ENCODE data around the gene KCNF1. TPM values are rescaled to one million over a fixed set of nuclear protein-coding genes. Genes with fewer than 3 reads are reported as not detected.

KCNF1 gene
- total and polyA plus RNA-seq, 2 experiments from 2014 or later = 0.67 to 0.87 TPM

DNA sequence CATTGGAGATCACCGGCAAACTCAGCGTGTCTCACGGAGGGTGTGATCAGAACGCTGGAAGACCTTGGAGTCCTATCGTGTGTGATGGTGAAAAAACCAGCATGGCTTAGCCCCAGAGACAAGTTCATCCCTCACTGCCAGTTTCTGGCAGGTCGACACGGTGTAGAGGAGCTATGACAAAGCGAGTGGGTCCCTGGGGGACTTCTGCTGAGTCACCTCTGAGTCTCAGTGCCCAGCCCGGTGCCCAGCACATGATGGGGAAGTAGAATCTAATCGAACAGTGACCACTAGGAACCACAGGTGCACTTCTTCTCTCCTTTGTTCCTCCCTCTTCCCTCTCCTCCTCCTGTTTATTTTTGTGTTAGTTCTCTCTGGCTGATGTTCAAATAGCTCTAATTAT lies 45.9 kb upstream of the KCNF1 start:
- no peak overlapping the region for H3K4me3 ChIP-seq
- H4K20me1 ChIP-seq (ENCODE audit: insufficient read depth, poor library complexity, severe bottlenecking) = no peaks in the 10 kb centered on the region
- no peaks in the 10 kb centered on the region for H3K9me3 ChIP-seq (ENCODE audit: low read depth)
- no peaks in the 10 kb centered on the region for H3K27me3 ChIP-seq
- no peaks in the 10 kb centered on the region for H3K36me3 ChIP-seq (replicated peaks; ENCODE audit: insufficient read depth, low read depth)
- WGBS (ENCODE audit: low lambda C conversion rate, missing lambda C conversion rate) = 91% methylated on average over 10 of the region's 10 CpGs
- H3K4me1 ChIP-seq (ENCODE audit: insufficient read depth) = no peaks in the 10 kb centered on the region
- TF ChIP-seq EZH2phosphoT487 (IDR thresholded peaks at IDR 0.05; ENCODE audit: low read depth, severe bottlenecking, unreplicated experiment) = no peak
- TF ChIP-seq, protein P1, sequence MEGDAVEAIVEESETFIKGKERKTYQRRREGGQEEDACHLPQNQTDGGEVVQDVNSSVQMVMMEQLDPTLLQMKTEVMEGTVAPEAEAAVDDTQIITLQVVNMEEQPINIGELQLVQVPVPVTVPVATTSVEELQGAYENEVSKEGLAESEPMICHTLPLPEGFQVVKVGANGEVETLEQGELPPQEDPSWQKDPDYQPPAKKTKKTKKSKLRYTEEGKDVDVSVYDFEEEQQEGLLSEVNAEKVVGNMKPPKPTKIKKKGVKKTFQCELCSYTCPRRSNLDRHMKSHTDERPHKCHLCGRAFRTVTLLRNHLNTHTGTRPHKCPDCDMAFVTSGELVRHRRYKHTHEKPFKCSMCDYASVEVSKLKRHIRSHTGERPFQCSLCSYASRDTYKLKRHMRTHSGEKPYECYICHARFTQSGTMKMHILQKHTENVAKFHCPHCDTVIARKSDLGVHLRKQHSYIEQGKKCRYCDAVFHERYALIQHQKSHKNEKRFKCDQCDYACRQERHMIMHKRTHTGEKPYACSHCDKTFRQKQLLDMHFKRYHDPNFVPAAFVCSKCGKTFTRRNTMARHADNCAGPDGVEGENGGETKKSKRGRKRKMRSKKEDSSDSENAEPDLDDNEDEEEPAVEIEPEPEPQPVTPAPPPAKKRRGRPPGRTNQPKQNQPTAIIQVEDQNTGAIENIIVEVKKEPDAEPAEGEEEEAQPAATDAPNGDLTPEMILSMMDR (IDR thresholded peaks at IDR 0.05; ENCODE audit: poor library complexity) = no peak
- no peaks in the 10 kb centered on the region for H3K79me2 ChIP-seq
- H3K4me2 ChIP-seq = no peak overlapping the region
- H3K9me2 ChIP-seq (replicated peaks; ENCODE audit: insufficient read depth) = no peaks in the 10 kb centered on the region
- DNase-seq (ENCODE audit: low spot score) = no peak
- H3K27ac ChIP-seq = no peak overlapping the region
- H2AFZ ChIP-seq = no peak overlapping the region

DNA sequence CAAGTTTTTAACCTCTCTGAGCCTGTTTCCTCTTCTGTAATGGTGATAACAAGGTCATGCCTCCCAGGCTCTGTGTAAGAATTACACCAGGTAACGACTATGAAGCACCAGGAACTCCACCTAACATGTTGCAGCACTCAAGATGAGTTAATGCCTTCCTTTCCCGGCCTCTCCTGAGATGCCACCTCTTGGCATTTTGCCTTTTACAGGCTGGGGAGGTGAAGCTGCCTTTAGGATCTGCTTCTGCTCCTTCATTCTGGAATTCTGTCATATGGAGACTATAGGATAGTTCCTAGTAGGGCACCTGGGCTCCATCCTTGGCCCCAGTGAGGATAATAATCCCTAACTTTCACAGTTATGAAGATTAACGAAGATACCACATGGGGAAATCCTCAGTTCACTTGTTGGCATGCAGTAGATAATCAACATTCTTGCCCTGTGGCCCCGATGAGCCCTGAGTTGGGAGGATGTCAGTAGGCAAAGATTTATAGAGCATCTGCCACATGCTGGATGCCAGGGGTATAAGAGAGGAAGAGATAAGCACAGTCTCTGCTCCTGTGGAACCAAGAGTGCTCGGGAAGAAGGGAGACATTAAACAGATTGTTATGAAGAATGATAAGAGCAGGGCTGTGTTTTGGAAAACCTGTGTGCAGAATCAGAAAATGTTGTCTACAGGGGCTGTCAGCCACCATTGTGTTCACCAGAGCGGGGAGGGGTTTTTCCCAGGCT lies 43.9 kb upstream of the KCNF1 start:
- DNase-seq (ENCODE audit: low spot score) = no peak
- Histone ChIP-seq H4K20me1 (ENCODE audit: insufficient read depth, poor library complexity, severe bottlenecking) (no peaks in the 10 kb centered on the region), H3K4me2 (no peak overlapping the region), H3K36me3 (replicated peaks; ENCODE audit: insufficient read depth, low read depth) (no peaks in the 10 kb centered on the region), H3K4me1 (ENCODE audit: insufficient read depth) (no peaks in the 10 kb centered on the region), H3K9me2 (replicated peaks; ENCODE audit: insufficient read depth) (no peaks in the 10 kb centered on the region), H3K27ac (no peak overlapping the region), H3K27me3 (no peaks in the 10 kb centered on the region), H3K4me3 (no peak overlapping the region), H2AFZ (no peak overlapping the region), H3K9me3 (ENCODE audit: low read depth) (no peaks in the 10 kb centered on the region), H3K79me2 (no peaks in the 10 kb centered on the region)
- TF ChIP-seq EZH2 (IDR thresholded peaks at IDR 0.05; ENCODE audit: borderline replicate concordance) (no peak), EZH2phosphoT487 (IDR thresholded peaks at IDR 0.05; ENCODE audit: low read depth, severe bottlenecking, unreplicated experiment) (no peak)
- TF ChIP-seq, protein P1 (IDR thresholded peaks at IDR 0.05; ENCODE audit: poor library complexity) = no peak
- 81% methylated on average over 6 of the region's 6 CpGs for WGBS (ENCODE audit: low lambda C conversion rate, missing lambda C conversion rate)

DNA sequence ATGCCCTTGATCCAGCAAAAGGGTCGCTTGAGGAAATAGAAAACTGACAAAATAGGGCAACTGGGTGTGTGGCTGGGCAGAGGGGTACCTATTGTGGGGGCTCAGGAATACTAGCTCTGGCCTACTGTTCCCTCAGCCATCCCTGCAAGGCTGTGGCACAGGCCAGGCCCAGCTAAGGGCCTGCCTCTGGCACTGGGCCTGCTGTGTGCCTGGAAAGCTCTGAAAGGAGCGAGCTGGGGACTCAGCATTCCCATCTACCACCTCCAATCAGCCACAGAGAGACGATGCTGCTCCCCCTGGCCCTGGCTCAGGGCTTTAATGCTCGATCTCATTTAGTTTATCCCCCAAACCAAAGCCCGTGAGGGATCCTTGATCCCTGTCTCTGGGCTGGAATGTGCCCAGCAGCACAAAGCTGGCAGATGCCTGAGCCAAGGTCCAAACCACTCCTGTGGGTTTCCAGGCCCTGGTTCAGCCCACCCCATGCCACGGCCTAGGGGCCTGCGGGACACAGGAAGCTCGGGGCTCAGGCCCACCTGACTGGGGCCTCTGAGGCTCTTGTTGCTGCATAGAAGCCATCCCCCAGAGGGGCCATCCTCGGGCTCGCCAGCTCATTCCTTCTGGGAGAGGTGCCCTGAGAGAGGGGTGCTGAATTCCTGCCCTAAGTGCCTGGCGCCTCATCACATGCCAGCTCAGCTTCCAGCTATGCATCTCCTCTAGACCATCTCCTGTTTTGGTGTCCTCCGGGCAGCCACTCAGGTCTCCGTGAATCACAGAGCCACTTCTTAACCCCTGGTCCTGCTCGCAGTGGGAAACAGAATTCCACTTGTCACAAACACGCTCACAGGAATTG lies 43.0 kb upstream of the KCNF1 start:
- Histone ChIP-seq H2AFZ (no peak overlapping the region), H4K20me1 (ENCODE audit: insufficient read depth, poor library complexity, severe bottlenecking) (no peaks in the 10 kb centered on the region), H3K36me3 (replicated peaks; ENCODE audit: insufficient read depth, low read depth) (no peaks in the 10 kb centered on the region), H3K27ac (no peak overlapping the region), H3K9me3 (ENCODE audit: low read depth) (no peaks in the 10 kb centered on the region), H3K4me2 (no peak overlapping the region), H3K4me1 (ENCODE audit: insufficient read depth) (no peaks in the 10 kb centered on the region), H3K4me3 (no peak overlapping the region), H3K27me3 (no peaks in the 10 kb centered on the region), H3K79me2 (no peaks in the 10 kb centered on the region), H3K9me2 (replicated peaks; ENCODE audit: insufficient read depth) (no peaks in the 10 kb centered on the region)
- no peak for DNase-seq (ENCODE audit: low spot score)
- 86% methylated on average over 14 of the region's 15 CpGs for WGBS (ENCODE audit: low lambda C conversion rate, missing lambda C conversion rate)
- TF ChIP-seq EZH2 (IDR thresholded peaks at IDR 0.05; ENCODE audit: borderline replicate concordance) = no peak
- TF ChIP-seq, protein P1 (IDR thresholded peaks at IDR 0.05; ENCODE audit: poor library complexity) = no peak
- TF ChIP-seq EZH2phosphoT487 (IDR thresholded peaks at IDR 0.05; ENCODE audit: low read depth, severe bottlenecking, unreplicated experiment) = no peak
